A172 (cell line): ENCODE measurements around the gene ANKS3. TPM values are rescaled to one million over a fixed set of nuclear protein-coding genes. Genes with fewer than 3 reads are reported as not detected.

Source experiments
- DNase-seq: peaks from one replicate; pipeline ENCODE4 v3.0.0-alpha.2; 2015; ENCODE audit warnings: low spot score
- total RNA-seq: library from RNA; depleted of rRNA; stranded (reverse); fragments of >200 nt; shearing (Covaris generic); gene quantifications from 2 replicates; pipeline ENCODE4 v1.2.3, GENCODE V29; 2014

The ANKS3 gene
- total RNA-seq, 1 experiment from 2014 or later: 19.6 TPM

DNA sequence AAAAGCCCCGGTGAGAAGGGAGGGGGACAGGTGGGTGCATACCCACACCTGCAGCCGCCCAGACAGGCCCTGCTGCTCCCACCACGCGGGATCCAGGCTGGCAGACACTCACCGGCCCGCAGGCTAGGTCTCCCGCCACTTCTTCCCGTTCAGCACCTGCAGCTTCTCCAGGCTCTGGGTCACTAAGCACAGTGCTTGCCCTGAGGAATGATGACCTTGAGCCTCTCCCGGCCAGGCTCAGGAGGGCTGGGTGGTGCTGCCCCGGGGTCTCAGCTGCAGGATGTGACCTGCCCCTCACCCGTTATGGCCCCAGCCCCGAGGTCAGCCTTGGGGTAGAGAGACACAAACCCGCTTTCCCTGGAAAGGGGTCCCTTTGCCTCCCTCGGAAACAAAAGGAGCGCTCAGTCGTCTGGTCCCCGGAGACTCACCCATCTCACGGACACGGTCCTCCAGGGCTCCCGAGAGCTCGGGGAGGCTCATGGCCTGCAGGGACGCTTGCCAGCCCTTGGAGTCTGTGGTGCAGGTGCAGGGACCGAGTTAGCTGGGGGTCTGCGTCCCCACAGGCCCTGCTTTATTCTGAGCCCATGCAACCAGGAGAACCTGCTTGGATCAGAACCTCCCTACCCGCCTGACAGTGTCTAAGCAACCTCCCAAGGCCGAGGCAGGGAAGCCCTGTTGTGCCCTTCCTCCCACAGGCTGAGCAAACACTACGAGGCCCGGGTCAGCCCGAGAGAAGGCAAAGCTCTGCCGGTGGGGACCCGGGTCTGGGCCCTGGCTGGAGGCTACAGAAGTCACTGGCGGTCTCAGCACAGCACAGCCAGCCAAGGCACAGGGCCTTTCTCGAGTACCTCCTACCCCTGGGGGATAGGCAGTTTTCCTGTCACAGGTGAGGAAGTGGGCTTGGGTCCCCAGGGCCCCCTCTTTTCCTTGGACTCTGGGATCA lies 36.9 kb downstream of the ANKS3 start:
- no peak for DNase-seq

DNA sequence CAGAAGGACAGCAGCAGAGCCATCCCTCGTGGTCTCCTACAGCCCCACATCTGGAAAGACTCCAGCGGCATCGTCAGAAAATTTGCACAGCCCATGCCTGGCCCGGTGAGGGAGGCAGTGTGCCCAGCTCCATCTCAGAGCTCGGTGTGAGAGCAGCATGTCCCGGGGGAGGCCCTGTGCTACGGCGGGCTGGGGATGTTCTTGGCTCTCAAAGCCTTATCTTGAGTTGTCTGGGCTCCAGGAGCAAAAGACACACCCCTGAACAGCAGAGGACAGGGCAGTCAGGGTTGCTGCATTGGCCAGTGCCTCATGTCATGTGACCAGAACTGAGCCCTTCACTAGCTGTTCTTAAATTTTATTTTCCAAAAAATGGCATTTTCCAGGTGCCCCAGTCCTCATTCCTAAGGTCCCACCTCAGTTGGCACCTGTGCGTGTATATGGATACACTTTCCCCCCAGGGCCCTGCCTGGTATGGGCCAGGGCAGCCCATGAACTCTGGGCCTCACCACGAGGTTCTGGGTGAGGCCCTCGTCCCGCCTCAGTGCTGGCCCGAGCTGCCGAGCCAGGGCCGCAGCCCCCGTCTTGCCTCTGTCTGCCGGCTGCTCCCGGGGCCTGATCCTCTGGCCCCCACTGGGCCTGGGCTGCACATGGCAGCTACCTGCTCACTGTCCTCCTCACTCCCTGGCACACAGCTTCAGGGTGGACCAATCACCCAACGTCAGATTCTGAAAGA lies 37.7 kb downstream of the ANKS3 start:
- no peak for DNase-seq

DNA sequence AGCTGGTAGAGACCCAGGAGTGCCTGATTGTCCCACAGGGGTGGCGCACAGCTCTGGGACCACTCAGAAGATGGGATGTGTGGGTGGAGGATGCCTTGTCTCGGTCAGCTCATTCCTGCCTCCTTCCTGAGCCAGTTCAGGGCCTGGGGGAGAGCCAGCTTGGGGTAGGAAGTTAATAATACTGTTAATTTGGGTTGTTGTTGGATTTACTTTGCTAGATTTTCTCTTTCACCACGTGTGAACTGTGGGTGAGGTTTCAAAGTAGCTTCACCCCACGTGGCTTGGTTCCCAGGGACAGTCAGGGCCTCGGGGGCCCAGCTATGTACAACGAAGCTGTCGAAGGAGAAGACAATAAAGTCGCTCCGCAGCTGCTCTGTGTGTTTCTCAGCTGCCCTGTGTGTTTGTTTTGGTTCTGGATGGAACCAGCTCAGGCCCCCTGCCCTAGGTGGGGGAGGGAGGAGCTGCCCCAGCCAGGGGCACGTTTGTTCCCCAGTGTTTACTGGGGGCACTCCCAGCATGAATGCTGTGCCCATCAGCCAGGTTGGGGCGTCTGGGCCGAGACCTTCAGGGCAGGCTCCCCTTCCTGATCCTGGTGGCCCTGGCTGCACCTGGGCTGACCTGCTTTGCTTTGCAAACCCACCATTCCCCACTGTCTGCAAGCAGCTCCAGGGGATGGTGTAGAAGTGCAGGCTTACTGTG lies 38.4 kb downstream of the ANKS3 start:
- DNase-seq: no peak

DNA sequence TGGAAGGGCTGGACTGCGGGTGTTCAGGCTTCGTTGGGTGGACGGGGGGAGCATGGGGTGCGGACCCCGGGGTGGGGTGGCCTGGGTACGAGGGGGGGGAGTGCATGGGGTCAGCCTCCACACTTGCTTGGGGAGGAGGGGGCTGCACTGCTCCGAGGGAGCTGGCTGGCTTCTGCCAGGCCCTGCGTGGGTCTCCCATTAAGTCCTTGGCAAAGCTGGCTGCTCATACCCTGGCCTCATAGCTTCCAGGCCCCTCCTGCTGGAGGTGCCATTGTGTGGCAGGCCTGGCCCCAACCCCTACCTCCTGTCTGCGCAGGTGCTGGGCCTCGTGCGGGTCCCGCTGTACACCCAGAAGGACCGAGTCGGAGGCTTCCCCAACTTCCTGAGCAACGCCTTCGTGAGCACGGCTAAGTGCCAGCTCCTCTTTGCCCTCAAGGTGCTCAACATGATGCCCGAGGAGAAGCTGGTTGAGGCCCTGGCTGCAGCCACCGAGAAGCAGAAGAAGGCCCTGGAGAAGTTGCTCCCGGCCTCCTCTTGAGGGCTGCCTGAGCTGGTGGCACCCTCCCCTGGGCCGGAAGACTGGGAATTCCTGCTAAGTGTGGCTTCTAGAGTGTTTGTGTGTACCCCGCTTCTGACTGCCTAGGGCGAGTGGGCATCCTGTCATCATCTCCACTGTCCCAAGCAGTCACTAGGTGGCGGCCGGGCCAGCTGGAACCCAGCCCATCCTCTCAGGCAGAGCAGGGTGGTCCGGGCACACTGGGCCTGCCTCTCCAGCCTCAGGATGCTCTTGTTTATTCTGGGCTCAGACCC lies 39.2 kb downstream of the ANKS3 start:
- no peak for DNase-seq

DNA sequence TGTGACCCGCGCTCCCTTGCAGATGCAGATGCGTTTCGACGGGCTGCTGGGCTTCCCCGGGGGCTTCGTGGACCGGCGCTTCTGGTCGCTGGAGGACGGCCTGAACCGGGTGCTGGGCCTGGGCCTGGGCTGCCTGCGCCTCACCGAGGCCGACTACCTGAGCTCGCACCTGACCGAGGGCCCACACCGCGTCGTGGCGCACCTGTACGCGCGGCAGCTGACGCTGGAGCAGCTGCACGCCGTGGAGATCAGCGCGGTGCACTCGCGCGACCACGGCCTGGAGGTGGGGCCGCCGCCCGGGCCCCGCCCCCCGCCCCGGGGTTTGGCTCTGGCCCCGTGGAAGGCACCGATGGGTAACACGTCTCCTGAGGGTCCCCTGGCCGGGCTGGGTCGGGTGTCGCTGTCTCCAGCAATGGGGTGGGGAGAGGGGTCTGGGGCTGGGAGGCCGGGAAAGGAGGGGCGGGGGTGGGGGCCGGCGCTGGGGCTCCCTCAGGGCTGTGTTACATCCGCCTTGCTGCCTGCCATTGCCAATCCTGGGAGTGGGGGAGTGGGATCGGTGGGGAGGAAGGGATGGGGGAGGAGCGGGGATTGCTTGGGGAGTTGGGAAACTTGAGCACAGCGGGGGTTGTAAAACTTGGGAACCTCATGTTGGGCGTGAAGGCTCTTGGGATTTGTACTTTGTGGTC lies 40.0 kb downstream of the ANKS3 start:
- peak; percentile 20 for DNase-seq

DNA sequence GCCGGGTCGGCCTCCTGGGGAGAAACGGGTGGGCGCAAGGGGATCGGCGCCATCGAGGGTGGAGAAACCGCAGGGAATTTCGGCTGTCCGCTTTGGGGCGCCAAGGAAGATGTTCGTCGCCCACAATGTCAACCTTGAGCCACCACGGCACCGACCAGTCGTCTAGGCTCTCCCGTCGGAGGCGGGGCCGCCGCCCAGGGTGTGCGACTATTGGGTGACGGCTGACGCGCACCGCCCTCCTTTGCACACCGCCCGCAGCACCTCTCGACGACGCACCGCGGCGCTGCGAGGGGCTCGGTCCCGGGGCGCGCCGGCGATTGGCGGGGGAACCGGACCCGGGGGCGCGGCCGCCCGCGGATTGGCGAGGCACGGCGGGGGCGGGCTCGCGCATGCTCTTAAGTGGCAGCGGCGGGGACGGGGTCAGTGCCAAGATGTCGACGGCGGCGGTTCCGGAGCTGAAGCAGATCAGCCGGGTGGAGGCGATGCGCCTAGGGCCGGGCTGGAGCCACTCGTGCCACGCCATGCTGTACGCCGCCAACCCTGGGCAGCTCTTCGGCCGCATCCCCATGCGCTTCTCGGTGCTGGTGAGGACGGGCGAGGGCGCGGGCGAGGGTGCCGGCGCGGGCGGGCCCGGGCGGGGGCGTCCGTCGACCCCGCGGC lies 40.6 kb downstream of the ANKS3 start, which contains the start of gene NUDT16L1:
Gene NUDT16L1, plus strand, starts transcription at position 267 of the 660 bp plus-strand sequence. Its CDS starts 165 bp downstream, at position 432.
- peak; percentile 88 for DNase-seq

DNA sequence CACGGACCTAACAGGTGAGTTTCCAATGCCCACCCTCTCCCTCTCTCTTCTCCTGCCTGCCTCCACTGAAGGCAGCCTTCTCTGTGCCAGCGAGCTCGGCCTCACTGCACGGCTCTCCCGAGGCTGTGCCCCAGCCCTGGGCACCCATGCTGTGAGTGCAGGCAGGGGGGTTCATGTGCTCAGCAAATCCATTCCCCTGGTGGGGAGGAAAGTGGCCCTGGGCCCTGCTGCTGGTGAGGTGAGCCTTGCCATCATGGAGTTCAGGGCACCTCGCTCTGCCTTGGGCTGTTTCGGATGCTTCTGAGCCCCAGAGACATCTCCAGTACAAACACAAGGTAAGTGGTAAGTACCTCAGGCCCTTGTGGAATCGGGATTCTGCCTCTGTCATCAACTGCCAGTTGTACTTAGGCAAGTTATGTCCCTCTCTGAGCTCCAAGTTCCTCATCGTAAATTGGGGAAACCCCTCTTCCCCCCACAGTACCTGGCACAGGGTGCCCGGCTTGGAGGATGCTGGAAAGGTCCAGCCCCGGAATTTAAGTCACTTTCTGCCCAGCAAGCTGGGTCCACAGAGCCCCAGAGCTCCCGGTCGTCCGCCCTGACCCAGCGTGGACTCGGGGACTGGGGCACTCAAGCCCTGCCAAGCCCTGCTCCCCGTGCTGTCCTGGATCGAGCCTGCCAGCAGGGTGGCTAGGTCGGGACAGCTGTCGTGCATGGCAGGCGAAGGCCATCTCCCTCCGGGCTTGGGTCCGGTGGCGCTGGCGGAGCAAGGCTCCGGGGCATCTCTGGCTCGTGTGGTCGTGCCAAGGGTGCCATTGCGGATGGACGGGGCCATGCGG lies 41.4 kb downstream of the ANKS3 start:
- no peak for DNase-seq

DNA sequence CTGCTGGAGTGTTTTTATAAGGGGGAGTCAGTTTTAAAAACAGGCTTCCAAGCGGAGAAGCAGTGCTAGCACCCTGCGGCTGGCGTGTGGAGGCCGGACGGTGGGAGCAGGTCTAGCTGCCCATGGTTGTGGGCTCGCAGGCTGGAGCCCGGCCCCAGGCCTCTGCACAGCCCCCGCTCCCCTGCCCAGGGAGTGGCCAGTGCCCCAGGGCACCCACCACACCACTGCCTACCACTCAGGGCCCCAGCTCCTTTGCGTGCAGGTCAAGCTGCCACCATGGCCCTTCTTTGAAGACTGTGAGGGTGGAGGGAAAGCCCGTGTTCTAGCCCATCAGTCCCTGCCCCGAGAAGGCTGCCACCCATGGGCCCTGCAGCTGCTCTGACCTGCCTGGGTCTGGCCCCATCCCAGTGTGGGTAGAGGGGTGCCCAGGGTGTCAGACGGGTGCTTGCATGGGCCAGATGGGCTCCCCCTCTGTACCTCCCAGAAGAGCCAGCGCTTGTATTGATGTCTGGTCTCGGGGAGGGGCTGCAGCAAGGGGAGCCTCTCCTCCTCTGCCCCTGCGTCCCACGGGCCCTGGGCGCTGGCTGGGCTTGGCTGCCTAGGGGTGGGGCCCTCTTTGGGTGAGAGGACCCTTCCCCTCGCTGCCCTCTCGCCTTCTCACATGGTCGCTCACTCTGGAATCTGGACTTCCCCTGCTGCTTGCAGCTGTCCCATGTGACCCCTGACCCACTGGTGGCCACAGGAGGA lies 42.2 kb downstream of the ANKS3 start:
- no peak for DNase-seq

DNA sequence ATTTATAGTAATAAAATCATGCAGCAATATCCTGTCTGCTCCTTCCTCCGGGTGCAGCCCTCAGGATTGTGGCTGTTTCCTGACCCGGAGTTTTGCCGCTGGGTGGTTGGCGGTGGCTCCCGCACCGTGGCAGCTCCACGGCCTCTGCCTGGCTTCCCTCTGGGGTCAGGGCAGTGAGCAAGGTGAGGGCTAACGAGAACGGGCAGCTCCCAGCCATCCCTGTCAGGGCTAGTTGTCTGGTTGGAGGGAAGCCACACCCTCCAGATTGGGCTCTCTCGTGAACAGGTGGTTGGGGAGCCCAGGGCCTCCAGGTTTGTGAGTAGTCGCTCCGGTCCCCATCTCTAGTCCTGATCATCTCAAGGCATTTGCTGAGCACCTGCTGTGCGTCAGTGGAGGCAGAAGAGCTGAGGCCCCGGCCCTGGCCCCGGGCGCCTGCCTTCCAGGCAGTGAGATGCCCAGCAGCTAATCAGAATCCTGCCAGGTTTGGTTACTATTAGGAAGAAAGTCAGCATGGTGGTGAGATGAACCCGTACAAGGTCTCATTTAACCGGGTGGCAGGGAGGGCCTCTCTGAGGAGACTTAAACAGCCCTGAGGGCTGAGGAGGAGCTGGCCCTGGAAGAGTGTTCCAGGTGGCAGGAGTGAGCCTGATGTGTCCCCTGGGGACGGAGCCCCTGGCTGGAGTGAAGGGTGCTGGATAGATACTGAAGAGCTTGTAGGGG lies 43.0 kb downstream of the ANKS3 start:
- DNase-seq: no peak

DNA sequence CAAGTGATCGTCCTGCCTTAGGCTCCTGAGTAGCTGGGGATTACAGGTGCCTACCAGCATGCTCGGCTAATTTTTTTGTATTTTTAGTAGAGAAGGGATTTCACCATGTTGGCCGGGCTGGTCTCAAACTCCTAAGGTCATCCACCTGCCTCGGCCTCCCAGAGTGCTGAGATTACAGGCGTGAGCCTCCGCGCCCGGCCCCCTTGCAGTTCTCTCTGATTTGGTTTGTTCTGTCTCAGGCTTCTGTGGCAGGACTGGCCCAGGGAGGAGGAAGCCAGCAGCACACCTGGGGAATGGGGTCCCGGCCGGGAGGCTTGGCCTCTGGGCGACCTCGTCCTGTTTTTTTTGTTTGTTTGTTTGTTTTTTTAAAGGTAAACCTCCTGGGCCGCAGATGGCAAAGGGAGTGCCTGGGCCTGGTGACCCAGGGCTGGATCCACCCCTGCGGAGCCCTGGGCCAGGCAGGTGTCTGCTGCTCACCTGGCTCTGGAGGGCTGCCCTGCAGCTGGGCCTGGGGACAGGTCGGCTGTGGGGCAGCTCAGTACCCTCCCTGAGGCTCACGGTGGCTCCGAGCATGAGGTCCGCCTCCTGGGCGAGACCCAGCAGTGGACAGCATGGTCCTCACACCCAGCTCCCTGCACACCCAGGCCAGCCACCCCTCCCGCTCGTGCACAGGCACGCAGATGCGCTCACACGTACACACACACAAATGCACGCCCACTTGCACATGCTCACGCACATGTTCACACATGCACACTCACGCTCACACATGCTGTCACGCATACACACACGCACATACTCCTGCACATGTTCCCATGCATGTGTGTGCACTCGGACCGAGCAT lies 44.0 kb downstream of the ANKS3 start:
- DNase-seq: no peak

DNA sequence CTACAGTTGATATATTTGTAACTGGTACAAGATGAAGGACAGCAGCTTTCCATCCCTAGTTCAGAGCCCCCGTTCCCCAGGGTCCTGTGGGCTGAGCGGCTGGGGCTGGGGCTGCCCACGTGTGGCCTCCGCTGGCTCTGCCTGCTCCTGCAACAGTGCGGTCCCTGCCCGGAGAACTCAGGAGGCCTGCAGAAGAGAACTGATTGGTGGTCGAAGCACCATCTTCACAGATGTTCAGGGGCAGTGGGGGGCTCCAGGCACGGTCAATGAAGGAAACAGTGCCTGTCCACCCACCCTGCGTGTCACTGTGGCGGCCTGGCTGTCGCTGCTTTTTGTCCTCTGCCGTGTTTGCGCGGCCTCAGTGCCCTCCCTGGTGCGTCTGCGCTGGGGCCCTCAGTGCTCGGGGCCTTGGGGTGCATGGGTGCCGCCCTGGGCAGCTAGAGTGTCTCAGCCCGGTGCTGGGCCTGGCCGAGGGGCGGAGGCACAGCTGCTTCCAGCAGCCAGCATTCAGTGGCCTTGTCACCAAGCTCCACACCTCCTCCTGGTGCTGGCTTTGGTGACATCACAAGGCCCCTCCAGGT lies 44.9 kb downstream of the ANKS3 start:
- no peak for DNase-seq

DNA sequence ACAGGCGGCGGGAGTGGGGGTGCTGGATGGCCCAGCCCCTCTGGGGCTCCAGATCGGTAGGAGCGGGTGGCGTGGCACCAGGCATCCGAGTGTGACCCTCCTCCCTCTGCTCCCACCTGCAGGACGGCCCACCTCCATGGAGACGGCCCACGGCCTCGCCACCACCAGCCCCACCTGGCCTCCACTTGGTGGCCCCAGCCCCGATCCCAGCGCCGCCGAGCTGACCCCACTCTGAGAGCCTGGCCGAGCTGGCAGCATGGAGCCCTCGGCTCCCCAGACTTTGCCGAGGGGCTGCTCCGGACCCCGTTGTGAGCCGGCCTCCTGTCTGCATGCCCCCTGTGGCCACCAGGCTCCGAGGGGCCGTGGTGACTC lies 45.4 kb downstream of the ANKS3 start:
- DNase-seq: no peak

DNA sequence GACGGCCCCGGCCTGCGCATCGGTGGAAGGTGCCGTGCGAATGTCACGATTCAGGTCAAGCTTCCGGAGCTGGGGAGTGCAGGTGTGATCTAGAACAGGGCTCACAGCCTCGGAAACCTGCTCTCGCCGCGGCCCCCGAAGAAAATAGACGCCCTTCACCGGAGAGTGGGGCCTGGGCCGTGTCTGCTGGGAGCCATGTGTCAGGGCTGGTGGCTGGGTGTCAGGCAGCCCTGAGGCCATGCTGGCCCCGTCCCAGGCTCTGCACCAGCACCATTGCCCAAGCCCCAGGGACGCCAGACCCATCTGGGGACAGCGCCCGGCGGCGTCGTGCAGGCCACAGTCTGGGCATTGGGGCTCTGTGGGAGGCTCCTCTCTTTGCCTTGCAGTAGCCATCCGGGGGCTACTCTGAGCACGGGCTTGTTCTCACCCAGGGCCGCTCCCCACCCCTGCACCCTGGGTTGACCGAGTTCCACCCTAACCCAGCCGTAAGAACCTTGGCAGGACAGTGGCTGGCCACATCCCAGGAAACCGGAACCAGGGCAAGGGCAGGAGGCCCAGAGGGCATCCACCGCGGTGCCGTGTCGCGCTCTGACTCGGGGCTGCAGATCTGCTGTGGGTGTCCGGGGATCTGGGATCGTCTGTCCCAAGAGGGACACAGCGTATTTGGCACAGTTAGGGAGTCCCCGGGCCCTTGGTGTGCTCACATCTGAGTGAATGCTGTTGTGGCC lies 46.0 kb downstream of the ANKS3 start:
- DNase-seq: no peak

DNA sequence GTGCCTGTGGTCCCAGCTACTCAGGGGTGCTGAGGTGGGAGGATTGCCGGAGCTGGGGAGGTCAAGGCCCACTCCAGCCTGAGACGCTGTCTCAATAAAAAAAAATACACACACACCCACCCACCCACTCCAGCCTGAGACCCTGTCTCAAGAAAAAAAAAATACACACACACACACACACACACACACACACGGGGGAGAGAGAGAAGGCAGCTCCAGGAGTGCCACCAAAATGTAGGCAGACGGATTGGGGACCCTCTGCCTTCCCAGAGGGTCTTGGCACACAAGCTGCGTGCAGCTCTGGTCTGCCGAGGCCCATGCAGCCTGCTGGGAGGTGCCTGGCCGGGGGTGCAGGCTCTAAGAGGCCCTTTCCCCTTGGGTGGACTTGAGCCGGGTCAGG lies 46.7 kb downstream of the ANKS3 start:
- no peak for DNase-seq

DNA sequence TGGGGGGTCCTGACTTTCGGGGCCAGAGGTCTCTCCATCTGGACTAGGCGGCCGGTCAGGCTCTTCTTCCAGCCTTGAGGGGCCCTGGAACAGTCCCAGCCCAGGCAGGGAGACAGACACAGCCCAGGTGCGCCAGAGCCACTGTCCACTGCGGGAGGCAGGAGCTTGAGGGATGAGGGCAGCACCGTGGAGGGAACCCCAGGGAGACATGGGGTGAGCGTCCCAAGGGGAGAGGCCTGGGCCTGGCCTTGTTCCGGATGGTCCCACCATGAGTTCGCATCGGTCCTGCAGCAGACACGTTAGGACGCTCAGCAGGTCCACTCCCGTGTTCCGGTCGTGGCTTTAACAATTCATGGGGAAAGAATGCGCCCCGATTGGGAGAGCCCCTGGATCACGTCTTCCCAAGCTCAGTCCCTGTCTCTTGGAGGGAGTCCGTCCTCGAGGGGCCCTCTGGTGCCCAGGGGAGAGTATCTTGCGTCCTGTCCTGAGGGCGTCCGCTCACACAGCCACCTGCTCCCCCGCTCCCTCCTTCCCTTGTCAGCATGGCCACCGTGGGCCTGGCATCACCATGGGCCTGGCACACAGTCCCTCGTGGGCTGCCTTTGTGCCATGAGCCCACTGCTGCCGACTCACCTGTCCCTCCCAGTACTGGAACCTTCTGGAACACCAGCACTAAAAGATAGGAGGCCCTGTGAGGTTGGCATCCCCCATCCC lies 47.4 kb downstream of the ANKS3 start:
- no peak for DNase-seq
